SU-DHL-6 (cell line): ENCODE data around the gene FCN2.

Experiments
- H2AFZ ChIP-seq: fragments of 200-600 bp; sonication (generic); 2 replicates; pipeline ENCODE4 v1.6.1; 2014; ENCODE audit warnings: low read depth, mild to moderate bottlenecking, moderate library complexity, mixed read lengths, antibody characterized with exemption, low read length; ENCODE audit not compliant: severe bottlenecking
- H3F3A ChIP-seq: fragments of 200-600 bp; shearing (Covaris generic); 2 replicates; pipeline ENCODE4 v1.6.0; 2016; ENCODE audit warnings: antibody characterized with exemption, mild to moderate bottlenecking; ENCODE audit not compliant: insufficient read depth
- H3K27ac ChIP-seq: fragments of 200-600 bp; sonication (generic); 2 replicates; pipeline ENCODE4 v1.5.1; 2016; ENCODE audit warnings: low read depth, mild to moderate bottlenecking, low read length, moderate library complexity, mixed read lengths
- H3K27me3 ChIP-seq: fragments of 200-600 bp; sonication (generic), shearing (Covaris generic); 2 replicates; pipeline ENCODE4 v1.6.0; 2014; ENCODE audit warnings: mild to moderate bottlenecking, low read length
- H3K36me3 ChIP-seq: fragments of 200-600 bp; sonication (generic); 2 replicates; pipeline ENCODE4 v1.6.1; 2014; ENCODE audit warnings: mild to moderate bottlenecking, low read length, mixed read lengths
- H3K4me2 ChIP-seq: fragments of 300-600, 200-600 bp; shearing (Covaris generic), sonication (generic); 2 replicates; pipeline ENCODE4 v1.6.0; 2014; ENCODE audit warnings: low read length, low read depth, mild to moderate bottlenecking; ENCODE audit not compliant: poor library complexity, severe bottlenecking
- H3K4me3 ChIP-seq: fragments of 200-600 bp; sonication (generic); 2 replicates; pipeline ENCODE4 v1.5.1; 2014; ENCODE audit warnings: antibody characterized with exemption, low read length, mild to moderate bottlenecking, mixed read lengths; ENCODE audit not compliant: insufficient read depth, poor library complexity, severe bottlenecking
- H3K79me2 ChIP-seq: fragments of 200-600 bp; sonication (generic); 2 replicates; pipeline ENCODE4 v1.6.1; 2014; ENCODE audit warnings: mild to moderate bottlenecking, low read length, moderate library complexity; ENCODE audit not compliant: insufficient read depth
- H3K9ac ChIP-seq: fragments of 200-600 bp; sonication (generic); 2 replicates; pipeline ENCODE4 v1.7.0; 2014; ENCODE audit warnings: mild to moderate bottlenecking, low read length
- H3K9me2 ChIP-seq: fragments of 200-600 bp; sonication (generic); replicated peaks from 2 replicates; pipeline ENCODE4 v1.6.1; 2014; ENCODE audit warnings: low read length; ENCODE audit not compliant: insufficient read depth
- H3K9me3 ChIP-seq: fragments of 200-600 bp; sonication (generic); 2 replicates; pipeline ENCODE4 v1.6.1; 2014; ENCODE audit warnings: low read length, mixed read lengths; ENCODE audit not compliant: insufficient read depth
- H4K20me1 ChIP-seq: fragments of 200-600 bp; sonication (generic); 2 replicates; pipeline ENCODE4 v1.6.1; 2014; ENCODE audit warnings: low read depth, mild to moderate bottlenecking, antibody characterized with exemption, low read length, moderate library complexity, mixed read lengths
- CTCF ChIP-seq: fragments of 200-600 bp; sonication (generic); IDR thresholded peaks from one replicate; pipeline ENCODE4 v1.5.1; 2017; ENCODE audit warnings: antibody characterized with exemption, mild to moderate bottlenecking, low read length, moderate library complexity; ENCODE audit not compliant: insufficient read depth, poor library complexity, severe bottlenecking
- EZH2phosphoT487 ChIP-seq: fragments of 200-600 bp; sonication (generic), shearing (Covaris generic); conservative IDR thresholded peaks from 2 replicates; pipeline ENCODE4 v1.6.1; 2018; ENCODE audit warnings: mild to moderate bottlenecking, antibody characterized with exemption, low read length, moderate library complexity, mixed read lengths

FCN2 gene

GRCh38 chr9:134870301-134870694 is 10.3 kb upstream of the FCN2 start:
- H3K4me3 ChIP-seq: no peak overlapping the region
- no peaks in the 10 kb centered on the region for H3K9me2 ChIP-seq
- H3K79me2 ChIP-seq: no peaks in the 10 kb centered on the region
- H4K20me1 ChIP-seq: no peaks in the 10 kb centered on the region
- no peak overlapping the region for H3K9ac ChIP-seq
- no peaks in the 10 kb centered on the region for H3K9me3 ChIP-seq
- TF ChIP-seq EZH2phosphoT487: no peak
- no peak for TF ChIP-seq CTCF
- H2AFZ ChIP-seq: no peak overlapping the region
- no peak overlapping the region for H3K27ac ChIP-seq
- peaks cover 2% of the 10 kb centered on the region; the same call in 1 of the 2 replicates for H3K36me3 ChIP-seq
- H3F3A ChIP-seq: no peaks in the 10 kb centered on the region
- H3K27me3 ChIP-seq: no peaks in the 10 kb centered on the region
- H3K4me2 ChIP-seq: no peak overlapping the region

DNA sequence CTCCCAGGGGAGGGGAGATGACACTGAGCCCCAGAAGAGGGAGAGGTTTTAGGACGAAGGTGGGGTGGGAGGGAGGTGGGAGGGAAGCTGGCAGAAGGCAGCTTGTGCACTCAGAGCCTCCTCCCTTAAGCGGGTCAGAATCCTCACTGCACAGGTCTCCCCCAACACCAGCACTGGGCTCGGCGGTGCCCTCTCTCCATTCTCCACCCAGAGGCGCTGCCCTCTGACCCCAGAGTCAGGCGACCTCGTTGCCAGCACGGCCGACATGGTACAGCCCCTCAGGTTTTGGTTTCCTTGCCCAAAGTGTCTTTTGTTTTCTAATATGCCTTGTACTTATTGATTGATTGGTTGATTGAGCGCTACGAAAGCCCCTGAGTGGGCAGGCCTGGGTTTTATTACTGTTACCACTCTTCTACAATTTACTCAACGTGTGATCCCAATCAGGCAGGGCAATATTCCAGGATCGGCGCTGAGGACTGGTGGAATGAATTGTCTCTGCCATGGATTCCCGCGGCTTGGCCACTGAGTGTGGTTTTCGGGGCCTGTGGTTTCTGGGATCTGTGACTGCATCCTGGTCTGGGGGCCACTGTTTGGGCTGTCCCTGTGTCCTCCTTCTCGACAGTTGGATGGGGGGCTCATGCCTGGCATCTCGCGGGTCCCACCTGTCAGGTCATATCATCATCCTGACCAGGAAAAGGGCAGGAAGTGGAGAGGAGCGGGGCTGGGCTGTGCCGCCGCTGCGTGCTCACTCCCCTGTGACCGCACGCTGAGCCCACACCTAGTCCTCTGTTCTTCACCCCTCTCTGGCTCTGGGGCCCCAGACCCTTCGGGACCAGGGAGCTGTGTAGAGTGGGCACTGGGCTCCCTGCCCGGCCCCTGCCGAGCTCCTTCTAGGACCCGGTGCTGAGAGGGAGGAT is 9.6 kb upstream of the FCN2 start:
- Histone ChIP-seq H3K9me2 (no peaks in the 10 kb centered on the region), H3K27me3 (no peaks in the 10 kb centered on the region), H4K20me1 (no peaks in the 10 kb centered on the region), H3K79me2 (no peaks in the 10 kb centered on the region), H3F3A (no peaks in the 10 kb centered on the region), H3K36me3 (peaks cover 2% of the 10 kb centered on the region; the same call in 1 of the 2 replicates), H2AFZ (no peak overlapping the region), H3K4me2 (no peak overlapping the region), H3K9me3 (no peaks in the 10 kb centered on the region), H3K4me3 (no peak overlapping the region), H3K27ac (no peak overlapping the region), H3K9ac (no peak overlapping the region)
- TF ChIP-seq CTCF (no peak), EZH2phosphoT487 (no peak)

GRCh38 chr9:134871697-134872340 is 8.8 kb upstream of the FCN2 start:
- H3K27ac ChIP-seq: no peak overlapping the region
- no peak overlapping the region for H3K4me3 ChIP-seq
- no peaks in the 10 kb centered on the region for H3K79me2 ChIP-seq
- TF ChIP-seq CTCF: no peak
- TF ChIP-seq EZH2phosphoT487: no peak
- H3K9me2 ChIP-seq: no peaks in the 10 kb centered on the region
- no peaks in the 10 kb centered on the region for H4K20me1 ChIP-seq
- H3K27me3 ChIP-seq: no peaks in the 10 kb centered on the region
- no peak overlapping the region for H3K9ac ChIP-seq
- no peak overlapping the region for H2AFZ ChIP-seq
- no peaks in the 10 kb centered on the region for H3K9me3 ChIP-seq
- no peak overlapping the region for H3K4me2 ChIP-seq
- H3K36me3 ChIP-seq: peaks cover 2% of the 10 kb centered on the region; the same call in 1 of the 2 replicates
- no peaks in the 10 kb centered on the region for H3F3A ChIP-seq
